HCT116 (cell line): Measurements from ENCODE around the gene TMCO4. TPM values are rescaled to one million over a fixed set of nuclear protein-coding genes. Genes with fewer than 3 reads are reported as not detected.

Source experiments
- ATAC-seq: fragments of 200-7000 bp; cut with Tn5 transposase; 2 replicates; pipeline ENCODE4 v1.9.1; 2020; ENCODE audit warnings: mild to moderate bottlenecking, moderate library complexity
- BruUV-seq: library from RNA; stranded (reverse); fragments of 400-500 nt; replicated peaks from 2 replicates; lab custom pipeline; 2021; lab: Mats Ljungman, UMichigan
- CTCF ChIA-PET: fragments of 300-600 bp; sonication (Branson Sonifier 250); formaldehyde crosslinking; loops from one replicate; lab custom pipeline; 2021; ENCODE audit warnings: antibody characterized with exemption; lab: Charles Lee
- POLR2A ChIA-PET: fragments of 300-600, 350-600 bp; sonication (Branson Sonifier 250); formaldehyde crosslinking; loops from one replicate; lab custom pipeline; 2021; ENCODE audit warnings: antibody characterized with exemption; lab: Charles Lee
- RAD21 ChIA-PET, 2 experiments: fragments of 300-600 bp; sonication (Branson Sonifier 250); formaldehyde crosslinking; loops; one replicate each; lab custom pipeline; 2023; ENCODE audit warnings: low total read pairs in 2 of 2; ENCODE audit not compliant: uncharacterized antibody in 2 of 2, unreplicated experiment in 2 of 2, low non-redundant PET in 1 of 2; lab: Charles Lee
- DNase-seq: peaks from one replicate; pipeline ENCODE4 v3.0.0-alpha.2; 2010; ENCODE audit warnings: low read depth, low spot score
- H2AFZ ChIP-seq: fragments of 200-600 bp; shearing (Covaris generic), sonication (generic); 2 replicates; pipeline ENCODE4 v1.6.1; 2017; ENCODE audit warnings: low read depth, mixed run types, mixed read lengths, antibody characterized with exemption, low read length; ENCODE audit not compliant: poor library complexity, severe bottlenecking
- H3K27ac ChIP-seq: 2 replicates; pipeline ENCODE4 v1.5.1; 2012; ENCODE audit warnings: low read depth, low read length
- H3K27me3 ChIP-seq: fragments of 200-600 bp; sonication (generic); 2 replicates; pipeline ENCODE4 v1.6.1; 2016; ENCODE audit warnings: mixed run types, low read length, mixed read lengths; ENCODE audit not compliant: insufficient read depth
- H3K36me3 ChIP-seq, 2 experiments: fragments of 200-500 bp in 1 of 2; fragments of 200-600 bp in 1 of 2; sonication (Bioruptor generic) in 1 of 2; sonication (generic) in 1 of 2; 2 replicates each; pipeline versions ENCODE4 v1.5.1 to v1.6.1; 2014 to 2016; ENCODE audit warnings: low read length in 2 of 2, inconsistent platforms in 1 of 2, mixed read lengths in 1 of 2, mixed run types in 1 of 2; ENCODE audit not compliant: insufficient read depth in 2 of 2, control insufficient read depth in 1 of 2
- H3K4me1 ChIP-seq, 2 experiments: fragments of 200-600 bp in 1 of 2; sonication (generic) in 1 of 2; 2 replicates each; pipeline versions ENCODE4 v1.5.1 to v1.6.1; 2012 to 2017; ENCODE audit warnings: low read length in 2 of 2, inconsistent platforms in 1 of 2, mild to moderate bottlenecking in 1 of 2, mixed read lengths in 1 of 2, mixed run types in 1 of 2, moderate library complexity in 1 of 2; ENCODE audit not compliant: insufficient read depth in 2 of 2, control insufficient read depth in 1 of 2
- H3K4me2 ChIP-seq: fragments of 200-600 bp; sonication (generic); 2 replicates; pipeline ENCODE4 v1.6.1; 2017; ENCODE audit warnings: mixed run types, low read length, mixed read lengths
- H3K4me3 ChIP-seq, 2 experiments: fragments of 200-600 bp in 1 of 2; sonication (generic) in 1 of 2; replicated peaks in 1 of 2; 2 replicates each; pipeline ENCODE4 v1.5.1; 2011 to 2016; ENCODE audit warnings: low read length in 2 of 2, control low read depth in 1 of 2, low read depth in 1 of 2, mild to moderate bottlenecking in 1 of 2, mixed read lengths in 1 of 2, mixed run types in 1 of 2
- H3K79me2 ChIP-seq: fragments of 200-600 bp; sonication (generic); 2 replicates; pipeline ENCODE4 v1.6.1; 2017; ENCODE audit warnings: mild to moderate bottlenecking, mixed run types, low read length, moderate library complexity, mixed read lengths; ENCODE audit not compliant: insufficient read depth
- H3K9ac ChIP-seq: fragments of 200-600 bp; sonication (generic); 2 replicates; pipeline ENCODE4 v1.6.1; 2016; ENCODE audit warnings: low read length, mixed read lengths
- H3K9me2 ChIP-seq: fragments of 200-600 bp; sonication (generic), shearing (Covaris generic); 2 replicates; pipeline ENCODE4 v1.6.1; 2017; ENCODE audit warnings: mixed run types, mild to moderate bottlenecking, moderate library complexity; ENCODE audit not compliant: insufficient read depth
- H3K9me3 ChIP-seq, 2 experiments: fragments of 200-500 bp in 1 of 2; fragments of 200-600 bp in 1 of 2; sonication (Bioruptor generic) in 1 of 2; sonication (generic) in 1 of 2; 2 replicates each; pipeline ENCODE4 v1.6.1; 2014 to 2017; ENCODE audit warnings: low read length in 2 of 2, mixed read lengths in 2 of 2, inconsistent platforms in 1 of 2, low read depth in 1 of 2, mild to moderate bottlenecking in 1 of 2, mixed run types in 1 of 2, moderate library complexity in 1 of 2; ENCODE audit not compliant: control insufficient read depth in 1 of 2, insufficient read depth in 1 of 2
- H4K20me1 ChIP-seq: fragments of 200-600 bp; sonication (generic), shearing (Covaris generic); 2 replicates; pipeline ENCODE4 v1.6.1; 2017; ENCODE audit warnings: mixed run types, mild to moderate bottlenecking, moderate library complexity; ENCODE audit not compliant: insufficient read depth
- ATF3 ChIP-seq: IDR thresholded peaks from 2 replicates; pipeline ENCODE4 v1.6.1; 2012
- CBX3 ChIP-seq: IDR thresholded peaks from 2 replicates; pipeline ENCODE4 v1.6.1; 2012; ENCODE audit warnings: low read depth
- EGR1 ChIP-seq: IDR thresholded peaks from 2 replicates; pipeline ENCODE4 v1.6.1; 2012; ENCODE audit warnings: low read depth
- ELF1 ChIP-seq: IDR thresholded peaks from 2 replicates; pipeline ENCODE4 v1.6.1; 2012; ENCODE audit warnings: low read depth, borderline replicate concordance
- EZH2 ChIP-seq: fragments of 200-600 bp; sonication (generic); IDR thresholded peaks from 2 replicates; pipeline ENCODE4 v1.6.1; 2017; ENCODE audit warnings: antibody characterized with exemption, mixed run types
- POLR2A ChIP-seq: IDR thresholded peaks from 2 replicates; pipeline ENCODE4 v1.7.0; 2011; ENCODE audit warnings: borderline replicate concordance; ENCODE audit not compliant: insufficient read depth, insufficient read length; ENCODE audit errors: extremely low read depth
- SRF ChIP-seq: IDR thresholded peaks from 2 replicates; pipeline ENCODE4 v1.6.1; 2012; ENCODE audit warnings: low read depth
- TCF7L2 ChIP-seq: IDR thresholded peaks from 2 replicates; pipeline ENCODE4 v1.7.0; 2011; ENCODE audit warnings: borderline replicate concordance, inconsistent platforms; ENCODE audit not compliant: insufficient read depth, insufficient read length; ENCODE audit errors: extremely low read depth
- ZBTB33 ChIP-seq: IDR thresholded peaks from 2 replicates; pipeline ENCODE4 v1.6.1; 2011; ENCODE audit warnings: mild to moderate bottlenecking, low read length, moderate library complexity; ENCODE audit not compliant: insufficient replicate concordance; ENCODE audit errors: extremely low read depth
- ZFX ChIP-seq: fragments of 450-650 bp; IDR thresholded peaks from 2 replicates; pipeline ENCODE4 v1.6.1; 2017
- ZNF274 ChIP-seq: fragments of 200-500 bp; sonication (Bioruptor generic); IDR thresholded peaks from 2 replicates; pipeline ENCODE4 v1.6.1; 2014; ENCODE audit warnings: mild to moderate bottlenecking, low read depth, low read length, inconsistent platforms
- intact Hi-C: fragments of 100-400 bp; cut with micrococcal nuclease; formaldehyde crosslinking; loops from 2 replicates; pipeline ENCODE4 v1.10.0; 2022
- total RNA-seq: library from RNA; stranded (reverse); gene quantifications from one replicate; pipeline ENCODE4 v1.2.1, GENCODE V29; 2021; ENCODE audit not compliant: unreplicated experiment
- TF ChIP-seq, protein P1 (sequence below), 3 experiments: fragments of 200-600 bp in 1 of 3; sonication (generic) in 1 of 3; IDR thresholded peaks in 2 of 3; conservative IDR thresholded peaks in 1 of 3; 2 replicates each; pipeline ENCODE4 v1.5.1; 2012 to 2017; ENCODE audit warnings: low read depth in 2 of 3, low read length in 2 of 3, antibody characterized with exemption in 1 of 3, borderline replicate concordance in 1 of 3, control low read depth in 1 of 3, mild to moderate bottlenecking in 1 of 3, mixed read lengths in 1 of 3, mixed run types in 1 of 3, moderate library complexity in 1 of 3; ENCODE audit not compliant: insufficient read depth in 1 of 3

Gene TMCO4
- total RNA-seq, 1 experiment from 2014 or later = 12.7 TPM

- DNase-seq (no peak), ATAC-seq (no peak)
- no peaks in the 10 kb centered on the region for H3K27me3 ChIP-seq
- no peaks in the 10 kb centered on the region for H3K9me3 ChIP-seq
- no peaks in the 10 kb centered on the region for H3K79me2 ChIP-seq
- ChIA-PET POLR2A (interaction anchor here (0.6 kb wide), 1 partner anchor 8 kb away, joined by 4 read pairs; no protein-coding TSS in a partner anchor), RAD21 (no interaction called here), CTCF (interaction anchor here (1.2 to 1.4 kb wide), 2 partner anchors 20 to 23 kb away, joined by 3 to 4 read pairs; no protein-coding TSS in a partner anchor)
- no peak for TF ChIP-seq POLR2A
- no peak for TF ChIP-seq ZFX
- no peak for TF ChIP-seq EZH2
- no peak for TF ChIP-seq SRF
- TF ChIP-seq ZBTB33 = no peak
- no peak for TF ChIP-seq TCF7L2
- no peak for TF ChIP-seq ZNF274
- no peak for TF ChIP-seq ATF3
- TF ChIP-seq ELF1 = no peak
- TF ChIP-seq, protein P1, sequence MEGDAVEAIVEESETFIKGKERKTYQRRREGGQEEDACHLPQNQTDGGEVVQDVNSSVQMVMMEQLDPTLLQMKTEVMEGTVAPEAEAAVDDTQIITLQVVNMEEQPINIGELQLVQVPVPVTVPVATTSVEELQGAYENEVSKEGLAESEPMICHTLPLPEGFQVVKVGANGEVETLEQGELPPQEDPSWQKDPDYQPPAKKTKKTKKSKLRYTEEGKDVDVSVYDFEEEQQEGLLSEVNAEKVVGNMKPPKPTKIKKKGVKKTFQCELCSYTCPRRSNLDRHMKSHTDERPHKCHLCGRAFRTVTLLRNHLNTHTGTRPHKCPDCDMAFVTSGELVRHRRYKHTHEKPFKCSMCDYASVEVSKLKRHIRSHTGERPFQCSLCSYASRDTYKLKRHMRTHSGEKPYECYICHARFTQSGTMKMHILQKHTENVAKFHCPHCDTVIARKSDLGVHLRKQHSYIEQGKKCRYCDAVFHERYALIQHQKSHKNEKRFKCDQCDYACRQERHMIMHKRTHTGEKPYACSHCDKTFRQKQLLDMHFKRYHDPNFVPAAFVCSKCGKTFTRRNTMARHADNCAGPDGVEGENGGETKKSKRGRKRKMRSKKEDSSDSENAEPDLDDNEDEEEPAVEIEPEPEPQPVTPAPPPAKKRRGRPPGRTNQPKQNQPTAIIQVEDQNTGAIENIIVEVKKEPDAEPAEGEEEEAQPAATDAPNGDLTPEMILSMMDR (IDR thresholded peaks at IDR 0.05 in 2 of 3, conservative IDR thresholded peaks at IDR 0.05 in 1 of 3; ENCODE audit: borderline replicate concordance in 1 of 3, insufficient read depth in 1 of 3, low read depth in 2 of 3, low read length in 2 of 3) = no peak
- TF ChIP-seq CBX3 = no peak
- TF ChIP-seq EGR1 = no peak
- H3K9me2 ChIP-seq = no peaks in the 10 kb centered on the region
- H3K4me2 ChIP-seq = no peak overlapping the region
- H3K4me1 ChIP-seq = no peaks in the 10 kb centered on the region
- BruUV-seq = no TSS peak
- H4K20me1 ChIP-seq = no peaks in the 10 kb centered on the region
- no peak overlapping the region for H3K9ac ChIP-seq
- H2AFZ ChIP-seq = no peak overlapping the region
- intact Hi-C loops = no loop called here
- H3K4me3 ChIP-seq = no peak overlapping the region
- no peak overlapping the region for H3K27ac ChIP-seq
- H3K36me3 ChIP-seq = no peaks in the 10 kb centered on the region
Measured at GRCh38 chr1:19684677-19685076, 115.0 kb downstream of the TMCO4 start.
